DOHH2 (cell line): Measurements from ENCODE around the gene HNRNPC.

Experiments used
- H3F3A ChIP-seq: fragments of 200-600 bp; sonication (generic), shearing (Covaris generic); 2 replicates; pipeline ENCODE4 v1.6.0; 2016; ENCODE audit warnings: antibody characterized with exemption, mild to moderate bottlenecking; ENCODE audit not compliant: control insufficient read depth, insufficient read depth
- H3K27ac ChIP-seq: fragments of 200-600 bp; sonication (generic); 2 replicates; pipeline ENCODE4 v1.5.1; 2014; ENCODE audit warnings: low read depth, mild to moderate bottlenecking, low read length, moderate library complexity
- H3K27me3 ChIP-seq: fragments of 200-600 bp; sonication (generic); 2 replicates; pipeline ENCODE4 v1.6.1; 2014; ENCODE audit warnings: mild to moderate bottlenecking, low read length, mixed read lengths; ENCODE audit not compliant: control insufficient read depth
- H3K36me3 ChIP-seq: fragments of 200-600 bp; sonication (generic); 2 replicates; pipeline ENCODE4 v1.6.1; 2014; ENCODE audit warnings: mild to moderate bottlenecking, low read length, moderate library complexity, mixed read lengths; ENCODE audit not compliant: control insufficient read depth
- H3K4me1 ChIP-seq: fragments of 200-600 bp; sonication (generic); 2 replicates; pipeline ENCODE4 v1.6.1; 2014; ENCODE audit warnings: mild to moderate bottlenecking, low read length, mixed read lengths; ENCODE audit not compliant: control insufficient read depth
- H3K4me2 ChIP-seq: fragments of 200-600 bp; sonication (generic); 2 replicates; pipeline ENCODE4 v1.6.0; 2014; ENCODE audit warnings: mild to moderate bottlenecking, low read length, moderate library complexity
- H3K4me3 ChIP-seq: fragments of 200-600 bp; sonication (generic); 2 replicates; pipeline ENCODE4 v1.5.1; 2014; ENCODE audit warnings: mild to moderate bottlenecking, low read length, mixed read lengths
- H3K79me2 ChIP-seq: fragments of 200-600 bp; sonication (generic); 2 replicates; pipeline ENCODE4 v1.6.1; 2014; ENCODE audit warnings: mild to moderate bottlenecking, low read length, mixed read lengths; ENCODE audit not compliant: control insufficient read depth
- H3K9me2 ChIP-seq: fragments of 200-600 bp; sonication (generic); replicated peaks from 2 replicates; pipeline ENCODE4 v1.6.1; 2014; ENCODE audit warnings: mild to moderate bottlenecking, low read length, mixed read lengths; ENCODE audit not compliant: control insufficient read depth
- H3K9me3 ChIP-seq: fragments of 200-600 bp; sonication (generic); 2 replicates; pipeline ENCODE4 v1.6.1; 2014; ENCODE audit warnings: antibody characterized with exemption, low read length, mixed read lengths; ENCODE audit not compliant: control insufficient read depth, insufficient read depth
- H4K20me1 ChIP-seq: fragments of 200-600 bp; sonication (generic); 2 replicates; pipeline ENCODE4 v1.6.0; 2014; ENCODE audit warnings: low read depth, mild to moderate bottlenecking, antibody characterized with exemption, low read length, moderate library complexity; ENCODE audit not compliant: control insufficient read depth, insufficient read depth
- CTCF ChIP-seq: fragments of 200-600 bp; sonication (generic); IDR thresholded peaks from one replicate; pipeline ENCODE4 v1.5.1; 2014; ENCODE audit warnings: antibody characterized with exemption, mild to moderate bottlenecking, low read depth, low read length; ENCODE audit not compliant: poor library complexity, severe bottlenecking
- EZH2phosphoT487 ChIP-seq: fragments of 200-600 bp; sonication (generic); IDR thresholded peaks from 2 replicates; pipeline ENCODE4 v1.6.1; 2017; ENCODE audit warnings: borderline replicate concordance, mild to moderate bottlenecking, antibody characterized with exemption, low read length, moderate library complexity, mixed read lengths

The HNRNPC gene

GRCh38 chr14:21208554-21208953 lies 60.7 kb downstream of the HNRNPC start:
- no peaks in the 10 kb centered on the region for H3K9me3 ChIP-seq
- H3F3A ChIP-seq: peaks cover 89% of the 10 kb centered on the region
- no peak overlapping the region for H3K4me2 ChIP-seq
- no peaks in the 10 kb centered on the region for H3K27me3 ChIP-seq
- H3K36me3 ChIP-seq: peaks cover 73% of the 10 kb centered on the region
- H3K4me1 ChIP-seq: no peaks in the 10 kb centered on the region
- no peak overlapping the region for H3K4me3 ChIP-seq
- TF ChIP-seq EZH2phosphoT487: no peak
- TF ChIP-seq CTCF: no peak
- H4K20me1 ChIP-seq: peaks cover 34% of the 10 kb centered on the region
- H3K79me2 ChIP-seq: peaks cover 4% of the 10 kb centered on the region
- H3K27ac ChIP-seq: no peak overlapping the region
- no peaks in the 10 kb centered on the region for H3K9me2 ChIP-seq

GRCh38 chr14:21206753-21207684 lies 62.2 kb downstream of the HNRNPC start:
- H4K20me1 ChIP-seq: peaks cover 19% of the 10 kb centered on the region

GRCh38 chr14:21205678-21206581 lies 63.3 kb downstream of the HNRNPC start:
- Histone ChIP-seq H3F3A (peaks cover 91% of the 10 kb centered on the region), H3K9me3 (no peaks in the 10 kb centered on the region), H3K27me3 (no peaks in the 10 kb centered on the region), H3K79me2 (no peaks in the 10 kb centered on the region), H3K9me2 (no peaks in the 10 kb centered on the region), H3K4me3 (no peak overlapping the region), H3K4me2 (no peak overlapping the region), H3K27ac (no peak overlapping the region), H4K20me1 (peaks cover 17% of the 10 kb centered on the region), H3K36me3 (peaks cover 48% of the 10 kb centered on the region), H3K4me1 (no peaks in the 10 kb centered on the region)
- TF ChIP-seq CTCF (no peak), EZH2phosphoT487 (no peak)

More at GRCh38 chr14:21206753-21207684, 62.2 kb downstream of the HNRNPC start:
- H3F3A ChIP-seq: peaks cover 88% of the 10 kb centered on the region
- no peak overlapping the region for H3K4me2 ChIP-seq
- H3K27me3 ChIP-seq: no peaks in the 10 kb centered on the region
- peaks cover 58% of the 10 kb centered on the region for H3K36me3 ChIP-seq
- H3K4me3 ChIP-seq: no peak overlapping the region
- H3K79me2 ChIP-seq: no peaks in the 10 kb centered on the region
- H3K27ac ChIP-seq: no peak overlapping the region
- no peaks in the 10 kb centered on the region for H3K4me1 ChIP-seq
- H3K9me2 ChIP-seq: no peaks in the 10 kb centered on the region
- no peaks in the 10 kb centered on the region for H3K9me3 ChIP-seq
- TF ChIP-seq EZH2phosphoT487: no peak
- no peak for TF ChIP-seq CTCF
